ENCODE measurements around the gene CLCN4. TPM values are rescaled to one million over a fixed set of nuclear protein-coding genes. Genes with fewer than 3 reads are reported as not detected.
A peak's percentile ranks its signal among the peaks of the same experiment; 100 is the strongest.

The CLCN4 gene
- total RNA-seq, 2 donors from 2014 or later: 0.19 TPM; not detected in 1

DNA sequence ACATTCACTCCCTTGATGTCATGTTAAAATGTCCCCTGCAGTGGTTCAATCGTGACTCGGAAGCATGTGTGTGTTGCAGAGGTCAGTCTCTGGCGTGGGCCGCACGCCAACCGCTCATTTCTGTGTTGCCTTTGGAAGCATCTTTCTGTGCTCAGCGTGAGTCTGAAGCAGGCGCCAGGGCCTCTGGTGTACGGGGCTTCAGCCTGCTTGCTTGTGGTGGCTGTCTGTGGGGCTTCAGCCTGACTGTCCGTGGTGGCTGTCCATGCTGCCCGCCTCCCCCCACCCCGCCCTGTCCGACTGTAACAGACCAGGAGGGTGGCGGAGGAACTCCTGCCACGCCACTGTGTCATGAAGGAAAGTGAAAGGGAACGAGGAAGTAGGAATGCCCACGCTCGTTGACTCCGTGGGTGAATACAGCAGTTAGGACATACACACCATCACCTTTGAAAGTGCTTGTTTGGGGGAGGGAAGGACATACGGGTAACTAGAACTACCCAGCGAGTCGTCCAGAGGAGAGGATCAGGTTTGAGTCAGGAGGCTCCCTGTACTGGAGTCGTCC lies 14.7 kb upstream of the CLCN4 start:
- no peaks in the 10 kb centered on the region for H3K9me3 Mint-ChIP-seq
- no peak for ATAC-seq (replicated peaks)
- H3K36me3 Mint-ChIP-seq (ENCODE audit: low read depth): peaks cover 43% of the 10 kb centered on the region
- H3K4me1 Mint-ChIP-seq: no peaks in the 10 kb centered on the region
- H3K27me3 Mint-ChIP-seq: no peaks in the 10 kb centered on the region
- no peak overlapping the region for H3K27ac Mint-ChIP-seq
- H3K4me3 Mint-ChIP-seq: no peak overlapping the region

DNA sequence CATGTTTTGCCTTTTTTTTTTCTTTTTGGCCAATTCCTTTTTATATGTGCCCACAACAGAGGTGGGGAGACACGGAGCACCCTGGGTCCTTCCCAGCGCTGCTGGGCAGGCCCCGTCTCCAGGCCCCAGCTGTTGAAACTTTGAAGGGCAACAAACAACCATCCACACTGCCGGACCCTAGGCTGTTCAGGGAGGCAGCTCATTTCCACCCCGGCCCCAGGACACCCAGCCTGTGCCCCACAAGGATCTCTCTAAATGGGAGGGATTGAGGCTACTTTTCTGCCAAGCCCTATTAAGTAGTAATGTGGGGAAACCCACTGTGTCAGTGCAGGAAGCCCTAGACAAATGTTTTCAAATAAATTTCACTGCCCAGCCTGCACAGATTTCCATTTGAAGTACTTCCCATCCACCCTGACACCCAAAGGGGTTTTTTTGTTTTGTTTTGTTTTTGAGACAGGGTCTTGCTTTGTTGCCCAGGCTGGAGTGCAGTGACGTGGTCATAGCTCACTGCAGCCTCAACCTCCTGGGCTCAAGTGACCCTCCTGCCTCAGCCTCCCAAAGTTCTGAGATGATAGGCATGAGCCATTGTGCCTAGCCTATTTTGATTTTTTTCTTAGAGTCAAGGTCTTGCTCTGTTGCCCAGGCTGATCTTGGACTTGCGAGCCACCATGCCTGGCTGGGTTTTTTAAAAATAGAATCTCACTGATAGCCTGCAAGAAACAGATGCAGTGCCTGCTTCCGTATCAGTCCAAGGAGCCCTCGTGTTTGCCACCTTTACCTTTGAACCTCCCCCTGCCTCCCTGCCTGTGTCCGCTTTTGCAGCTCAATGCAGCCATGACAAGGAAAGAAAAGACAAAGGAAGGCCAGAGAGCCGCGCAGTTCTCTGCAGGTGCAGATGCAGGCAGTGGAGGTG lies 13.4 kb upstream of the CLCN4 start:
- H3K4me3 Mint-ChIP-seq: no peak overlapping the region
- H3K9me3 Mint-ChIP-seq: no peaks in the 10 kb centered on the region
- no peaks in the 10 kb centered on the region for H3K27me3 Mint-ChIP-seq

DNA sequence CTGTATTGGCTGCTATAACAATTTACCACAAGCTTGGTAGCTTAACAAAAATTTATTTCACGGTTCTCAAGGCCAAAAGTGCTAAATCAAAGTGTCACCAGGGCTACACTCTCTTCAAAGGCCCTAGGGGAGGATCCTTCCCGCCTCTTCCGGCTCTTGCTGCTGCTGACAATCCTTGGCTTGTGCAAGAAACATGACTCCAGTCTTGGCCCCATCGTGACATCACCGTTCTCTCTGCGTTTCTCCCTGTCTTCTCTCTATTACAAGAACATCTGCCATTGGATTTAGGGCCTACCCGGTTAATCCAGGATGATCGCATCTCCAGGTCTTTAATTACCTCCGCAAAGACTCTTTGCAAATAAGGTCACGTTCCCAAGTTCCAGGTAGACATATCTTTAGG lies 10.4 kb upstream of the CLCN4 start:
- no peak for ATAC-seq (replicated peaks)
- Mint-ChIP-seq H3K4me1 (no peaks in the 10 kb centered on the region), H3K27me3 (no peaks in the 10 kb centered on the region)

More for the DNA sequence above, 13.4 kb upstream of the CLCN4 start:
- Mint-ChIP-seq H3K36me3 (ENCODE audit: low read depth) (peaks cover 38% of the 10 kb centered on the region), H3K27ac (no peak overlapping the region), H3K4me1 (no peaks in the 10 kb centered on the region)
- no peak for ATAC-seq (replicated peaks)

DNA sequence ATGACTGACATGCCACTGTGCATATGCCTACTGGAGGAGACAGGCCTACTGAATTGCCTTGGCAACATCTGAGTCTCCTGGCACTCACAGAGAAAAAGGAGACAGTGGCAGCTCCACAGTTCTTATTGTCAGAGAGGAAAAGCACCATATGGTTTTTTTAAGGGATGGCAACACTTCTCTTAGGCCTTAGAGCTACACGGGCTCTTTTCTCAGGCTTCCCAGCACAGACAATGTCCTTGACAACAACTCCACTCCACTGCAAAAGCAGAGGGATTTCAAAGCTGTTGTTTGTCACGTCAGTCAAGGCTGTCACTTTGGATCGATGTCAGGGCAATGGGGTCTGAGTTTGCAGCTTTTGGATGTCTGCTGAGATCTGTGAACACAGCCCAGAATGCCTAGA lies 4.7 kb upstream of the CLCN4 start:
- Mint-ChIP-seq H3K27ac (no peak overlapping the region), H3K9me3 (no peaks in the 10 kb centered on the region), H3K4me1 (no peaks in the 10 kb centered on the region), H3K36me3 (ENCODE audit: low read depth) (no peaks in the 10 kb centered on the region), H3K27me3 (peaks cover 10% of the 10 kb centered on the region), H3K4me3 (no peak overlapping the region)
- ATAC-seq (replicated peaks): no peak

More for the DNA sequence above, 10.4 kb upstream of the CLCN4 start:
- H3K9me3 Mint-ChIP-seq: no peaks in the 10 kb centered on the region
- H3K27ac Mint-ChIP-seq: no peak overlapping the region
- H3K4me3 Mint-ChIP-seq: no peak overlapping the region
- peaks cover 15% of the 10 kb centered on the region for H3K36me3 Mint-ChIP-seq (ENCODE audit: low read depth)

DNA sequence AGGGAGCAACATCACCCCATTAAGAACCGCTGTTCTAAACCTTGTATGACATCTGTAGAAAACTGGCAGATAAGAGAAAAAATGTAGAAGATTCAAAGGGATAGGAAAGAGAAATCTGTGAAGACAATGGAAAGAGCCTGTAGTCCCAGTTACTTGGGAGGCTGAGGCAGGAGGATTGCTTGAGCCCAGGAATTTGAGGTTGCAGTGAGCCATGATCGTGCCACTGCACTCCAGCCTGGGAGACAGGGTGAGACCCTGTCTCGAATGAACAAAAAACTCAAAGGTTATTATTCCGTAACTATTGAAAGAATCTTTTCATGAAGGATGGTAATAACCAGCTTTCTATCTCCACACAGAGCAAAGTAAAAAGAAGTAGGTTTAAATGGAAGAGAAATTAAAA lies 1.6 kb upstream of the CLCN4 start:
- Mint-ChIP-seq H3K36me3 (ENCODE audit: low read depth) (no peaks in the 10 kb centered on the region), H3K9me3 (no peaks in the 10 kb centered on the region), H3K4me1 (no peaks in the 10 kb centered on the region), H3K27me3 (peaks cover 15% of the 10 kb centered on the region), H3K4me3 (no peak overlapping the region), H3K27ac (no peak overlapping the region)
- no peak for ATAC-seq (replicated peaks)

DNA sequence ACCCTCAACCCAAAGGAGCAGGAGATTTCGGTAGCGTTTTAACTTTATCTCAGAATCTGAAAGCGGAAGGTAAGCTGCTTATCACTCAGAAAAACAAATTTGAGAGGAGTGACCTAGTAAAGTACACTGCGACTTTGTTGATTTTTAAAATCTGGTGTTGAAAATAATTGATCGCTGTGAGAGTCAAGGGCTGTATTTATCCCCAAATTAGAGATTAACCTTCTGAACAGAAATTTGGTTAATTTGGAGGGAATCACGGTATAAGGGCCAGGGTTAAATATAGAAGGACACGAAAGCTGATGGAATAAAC lies 212 bp downstream of the CLCN4 start:
- no peaks in the 10 kb centered on the region for H3K9me3 Mint-ChIP-seq
- H3K4me1 Mint-ChIP-seq: no peaks in the 10 kb centered on the region
- no peaks in the 10 kb centered on the region for H3K36me3 Mint-ChIP-seq (ENCODE audit: low read depth)
- H3K27ac Mint-ChIP-seq: no peak overlapping the region
- ATAC-seq (replicated peaks): no peak
- H3K4me3 Mint-ChIP-seq: no peak overlapping the region
- peaks cover 22% of the 10 kb centered on the region for H3K27me3 Mint-ChIP-seq

DNA sequence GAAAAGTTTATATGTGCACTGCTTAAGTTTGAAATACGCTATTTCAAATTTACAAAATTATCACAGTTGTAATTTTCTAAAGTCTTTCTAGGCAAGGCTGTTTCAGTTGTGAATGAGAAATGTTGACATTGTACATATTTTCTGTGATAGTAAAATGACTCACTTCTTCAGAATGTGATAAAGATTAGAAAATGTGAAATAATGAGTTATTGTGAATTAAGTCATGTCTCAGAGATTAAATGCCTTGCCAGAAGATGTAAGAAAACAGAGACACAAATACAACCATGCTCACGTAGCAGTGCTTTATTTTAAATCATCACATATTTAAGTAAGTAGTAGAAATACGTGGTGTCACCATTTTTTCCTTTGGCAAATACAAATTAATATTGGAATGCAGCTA lies 768 bp downstream of the CLCN4 start:
- Mint-ChIP-seq H3K36me3 (ENCODE audit: low read depth) (no peaks in the 10 kb centered on the region), H3K4me1 (no peaks in the 10 kb centered on the region), H3K27me3 (peaks cover 22% of the 10 kb centered on the region), H3K4me3 (no peak overlapping the region), H3K27ac (no peak overlapping the region), H3K9me3 (no peaks in the 10 kb centered on the region)
- no peak for ATAC-seq (replicated peaks)

DNA sequence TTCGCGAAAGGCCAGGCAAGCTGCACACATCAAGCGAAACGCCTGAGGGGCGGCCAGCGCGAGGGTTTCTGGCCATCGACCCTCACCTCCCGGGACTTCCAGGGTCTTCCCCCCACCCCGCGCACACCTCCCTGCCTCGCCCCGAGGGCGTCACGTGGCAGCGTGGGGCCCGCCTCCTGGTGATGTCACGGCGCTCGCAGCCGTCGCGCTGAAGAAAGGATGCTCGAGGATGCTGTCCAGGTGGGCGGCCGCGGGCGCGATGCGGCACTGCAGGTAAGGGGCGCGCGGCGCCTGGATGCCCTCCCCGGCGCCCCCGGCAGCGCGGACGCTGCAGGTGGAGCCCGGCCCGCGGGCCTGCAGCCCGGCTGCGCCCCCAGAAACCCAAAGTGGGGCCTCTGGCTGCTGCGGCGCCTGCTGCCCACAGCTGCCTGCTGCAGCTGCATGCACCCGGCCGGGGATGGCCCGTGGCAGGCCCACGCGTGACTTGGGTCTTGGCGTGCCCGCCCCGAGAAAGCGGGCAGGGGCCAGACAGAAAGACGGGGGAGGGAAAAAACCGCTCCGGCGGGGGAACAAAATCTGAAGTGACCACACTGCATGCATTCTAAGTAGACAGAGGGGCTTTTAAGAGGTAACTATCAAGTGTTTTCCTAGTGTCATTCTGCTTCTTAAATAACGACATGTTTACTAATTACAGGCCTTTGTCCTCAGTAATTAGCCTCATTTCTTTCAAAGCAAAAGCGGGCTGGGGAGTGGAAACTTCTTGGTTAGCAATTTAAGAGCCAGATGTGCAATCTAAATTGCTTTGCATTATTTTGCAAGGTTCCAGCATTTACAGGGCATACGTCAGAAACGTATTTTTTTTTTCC lies 1.7 kb downstream of the CLCN4 start:
- no peaks in the 10 kb centered on the region for H3K36me3 Mint-ChIP-seq (ENCODE audit: low read depth)
- peaks cover 18% of the 10 kb centered on the region for H3K27me3 Mint-ChIP-seq
- ATAC-seq (replicated peaks): no peak
- no peak overlapping the region for H3K27ac Mint-ChIP-seq
- H3K4me3 Mint-ChIP-seq: no peak overlapping the region
- H3K4me1 Mint-ChIP-seq: no peaks in the 10 kb centered on the region
- H3K9me3 Mint-ChIP-seq: no peaks in the 10 kb centered on the region

DNA sequence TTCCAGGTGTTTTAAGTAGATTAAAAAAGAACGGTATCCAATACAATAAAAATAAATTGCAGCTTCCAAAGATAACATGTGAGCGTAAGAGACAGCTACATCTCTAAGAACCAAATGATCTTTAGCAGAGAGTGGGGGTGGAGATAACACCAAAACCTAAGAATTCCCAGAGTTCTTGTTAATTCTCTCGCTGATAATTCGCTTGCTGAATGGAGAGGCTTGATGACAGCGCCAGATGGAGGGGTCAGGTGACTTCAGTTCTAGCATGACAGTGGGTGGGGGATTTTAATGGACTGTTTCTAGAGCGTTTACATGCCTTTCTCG lies 2.3 kb downstream of the CLCN4 start:
- Mint-ChIP-seq H3K36me3 (ENCODE audit: low read depth) (no peaks in the 10 kb centered on the region), H3K4me1 (no peaks in the 10 kb centered on the region), H3K27me3 (peaks cover 22% of the 10 kb centered on the region), H3K9me3 (no peaks in the 10 kb centered on the region), H3K4me3 (no peak overlapping the region), H3K27ac (no peak overlapping the region)
- no peak for ATAC-seq (replicated peaks)

DNA sequence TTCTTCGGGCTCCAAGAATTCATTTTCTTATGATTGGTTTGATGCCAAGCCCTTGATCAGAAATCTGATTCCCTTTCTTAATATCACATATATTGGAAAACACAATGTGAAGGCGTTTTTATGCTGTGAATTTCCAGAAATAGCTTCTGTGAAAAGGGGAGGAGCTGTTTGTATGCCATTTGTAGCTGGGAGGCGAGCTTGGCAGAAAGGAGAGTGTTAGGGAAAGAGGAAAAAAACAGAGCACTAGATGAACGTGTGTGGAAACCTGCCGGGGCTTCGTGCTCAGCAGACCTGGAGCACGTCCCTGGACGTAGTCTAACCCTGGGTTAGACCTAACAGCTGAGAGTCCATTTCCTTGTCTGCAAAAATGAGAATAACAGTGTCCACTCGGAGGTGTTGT lies 3.4 kb downstream of the CLCN4 start:
- Mint-ChIP-seq H3K9me3 (no peaks in the 10 kb centered on the region), H3K27me3 (peaks cover 20% of the 10 kb centered on the region), H3K4me3 (no peak overlapping the region), H3K4me1 (no peaks in the 10 kb centered on the region), H3K36me3 (ENCODE audit: low read depth) (no peaks in the 10 kb centered on the region), H3K27ac (no peak overlapping the region)
- ATAC-seq (replicated peaks): no peak

DNA sequence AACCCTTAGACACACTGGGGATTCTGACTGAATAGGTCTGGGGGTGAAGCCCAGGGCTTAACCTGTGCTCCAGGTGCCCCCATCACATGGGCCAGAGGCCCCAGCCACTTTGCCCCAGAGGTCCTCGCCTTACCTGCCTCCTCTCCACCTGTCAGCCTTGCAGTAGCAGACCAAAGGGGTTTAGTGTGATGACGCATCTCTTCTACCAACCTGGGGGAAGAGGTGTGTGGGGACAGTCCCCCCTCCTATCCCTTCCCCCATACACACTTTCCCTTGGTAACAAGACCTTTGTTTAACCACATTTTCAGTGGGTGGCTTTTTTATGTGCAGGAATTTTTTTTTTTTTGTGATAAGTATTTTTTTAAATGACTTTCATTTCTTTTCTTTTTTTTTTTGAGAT lies 6.3 kb downstream of the CLCN4 start:
- Mint-ChIP-seq H3K36me3 (ENCODE audit: low read depth) (no peaks in the 10 kb centered on the region), H3K27me3 (peaks cover 19% of the 10 kb centered on the region), H3K4me3 (no peak overlapping the region), H3K4me1 (no peaks in the 10 kb centered on the region), H3K27ac (no peak overlapping the region), H3K9me3 (no peaks in the 10 kb centered on the region)
- peak; percentile 19 for ATAC-seq (replicated peaks)

DNA sequence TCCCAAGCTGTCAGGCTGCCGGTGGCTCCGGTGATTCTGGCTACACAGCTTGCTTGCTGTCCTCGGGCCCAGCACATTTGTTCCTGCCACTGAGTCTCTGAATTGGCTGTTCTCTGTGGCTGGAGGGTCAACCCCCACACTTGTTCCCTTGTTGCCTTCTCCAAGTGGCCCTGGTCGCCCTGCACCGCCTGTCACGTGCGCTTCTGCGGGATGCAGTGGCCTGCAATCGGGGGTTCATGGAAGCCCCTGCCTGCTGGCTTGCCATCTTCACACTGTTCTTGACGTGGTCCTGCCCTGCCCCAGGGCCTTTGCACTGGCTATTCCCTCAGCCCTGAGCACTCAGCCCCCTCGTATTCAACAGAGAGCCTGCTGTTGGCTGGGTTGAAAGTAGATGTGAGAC lies 8.1 kb downstream of the CLCN4 start:
- H3K27ac Mint-ChIP-seq: no peak overlapping the region
- H3K36me3 Mint-ChIP-seq (ENCODE audit: low read depth): no peaks in the 10 kb centered on the region
- no peaks in the 10 kb centered on the region for H3K9me3 Mint-ChIP-seq
- no peak for ATAC-seq (replicated peaks)
- no peaks in the 10 kb centered on the region for H3K4me1 Mint-ChIP-seq
- peaks cover 15% of the 10 kb centered on the region for H3K27me3 Mint-ChIP-seq
- no peak overlapping the region for H3K4me3 Mint-ChIP-seq

DNA sequence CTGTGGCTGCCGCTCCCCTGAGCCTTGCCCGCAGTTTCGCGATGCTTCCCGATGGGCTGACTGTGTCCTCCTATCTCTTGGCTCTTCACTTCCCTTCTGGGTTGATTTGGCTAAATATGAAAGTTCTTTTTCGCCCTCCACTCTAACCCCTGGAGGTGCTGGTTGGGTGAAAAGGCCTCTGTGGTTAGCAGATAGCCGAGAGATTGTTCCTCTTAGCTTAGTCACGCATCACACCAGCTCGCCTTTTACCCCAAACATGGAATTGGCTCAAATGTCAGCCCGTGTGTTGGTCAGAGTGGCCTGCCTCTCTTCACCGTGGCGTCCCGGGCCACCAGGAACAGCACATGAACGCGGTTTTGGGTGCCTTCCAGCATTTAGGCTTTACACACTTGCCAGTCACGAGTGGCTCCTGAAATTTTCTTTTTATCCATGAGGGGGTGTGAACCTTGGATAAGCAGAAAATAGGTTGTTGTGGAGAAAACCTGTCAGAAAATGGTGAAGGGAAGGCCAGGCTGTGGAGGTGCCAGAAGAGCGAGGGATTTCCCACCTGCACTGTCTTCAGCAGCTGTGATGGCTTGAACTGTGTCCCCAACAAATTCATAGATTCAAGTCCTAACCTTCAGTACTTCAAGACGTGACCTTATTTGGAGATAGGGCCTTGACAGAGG lies 8.9 kb downstream of the CLCN4 start:
- ATAC-seq (replicated peaks): no peak
- Mint-ChIP-seq H3K4me3 (no peak overlapping the region), H3K36me3 (ENCODE audit: low read depth) (no peaks in the 10 kb centered on the region), H3K27ac (no peak overlapping the region), H3K4me1 (no peaks in the 10 kb centered on the region), H3K27me3 (peaks cover 8% of the 10 kb centered on the region), H3K9me3 (no peaks in the 10 kb centered on the region)

DNA sequence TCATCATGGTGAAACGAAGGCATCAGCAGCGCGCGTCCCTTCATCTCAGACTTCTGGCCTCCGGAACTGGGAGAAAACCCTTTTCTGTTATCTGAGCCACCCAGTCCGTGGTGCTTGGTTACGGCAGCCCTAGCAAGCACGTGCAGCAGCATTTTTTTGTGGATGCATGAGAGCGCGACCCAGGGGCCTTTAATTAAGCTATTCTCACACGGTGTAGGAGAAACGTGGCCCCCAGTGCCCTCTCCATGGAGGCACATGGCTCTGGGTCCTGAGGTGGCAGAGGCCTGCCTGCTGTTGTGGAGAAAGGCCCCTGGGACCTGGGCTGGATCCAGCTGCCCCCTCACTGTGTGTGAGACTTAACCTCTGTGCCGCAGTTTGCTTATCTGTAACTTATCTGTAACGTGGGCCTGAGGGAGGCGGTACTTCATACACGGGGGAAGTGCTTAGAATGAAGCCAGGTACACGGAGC lies 9.5 kb downstream of the CLCN4 start:
- Mint-ChIP-seq H3K27me3 (peaks cover 7% of the 10 kb centered on the region), H3K27ac (no peak overlapping the region), H3K4me1 (no peaks in the 10 kb centered on the region), H3K9me3 (no peaks in the 10 kb centered on the region), H3K36me3 (ENCODE audit: low read depth) (no peaks in the 10 kb centered on the region), H3K4me3 (no peak overlapping the region)
- no peak for ATAC-seq (replicated peaks)
